ENCODE results near the gene ERBIN. TPM values are rescaled to one million over a fixed set of nuclear protein-coding genes. Genes with fewer than 3 reads are reported as not detected.
"Not testable (repeated sequence)": the region's sequence is repeated elsewhere in the genome, so short reads cannot be mapped to it uniquely, and the experiment has no call there.

The ERBIN gene
- total RNA-seq, 1 donor, result 146 TPM

- no peaks in the 10 kb centered on the region for H3K27me3 ChIP-seq (ENCODE audit: insufficient read depth, low read length)
- H3K4me1 ChIP-seq (ENCODE audit: insufficient read depth, low read length), result peaks cover 21% of the 10 kb centered on the region
- H3K9me3 ChIP-seq (ENCODE audit: low read depth, low read length), result no peaks in the 10 kb centered on the region
- H3K4me3 ChIP-seq (ENCODE audit: low read length), result no peak overlapping the region
These were observed 41.1 kb downstream of the ERBIN start for GRCh38 chr5:65967288-65968066.

DNA sequence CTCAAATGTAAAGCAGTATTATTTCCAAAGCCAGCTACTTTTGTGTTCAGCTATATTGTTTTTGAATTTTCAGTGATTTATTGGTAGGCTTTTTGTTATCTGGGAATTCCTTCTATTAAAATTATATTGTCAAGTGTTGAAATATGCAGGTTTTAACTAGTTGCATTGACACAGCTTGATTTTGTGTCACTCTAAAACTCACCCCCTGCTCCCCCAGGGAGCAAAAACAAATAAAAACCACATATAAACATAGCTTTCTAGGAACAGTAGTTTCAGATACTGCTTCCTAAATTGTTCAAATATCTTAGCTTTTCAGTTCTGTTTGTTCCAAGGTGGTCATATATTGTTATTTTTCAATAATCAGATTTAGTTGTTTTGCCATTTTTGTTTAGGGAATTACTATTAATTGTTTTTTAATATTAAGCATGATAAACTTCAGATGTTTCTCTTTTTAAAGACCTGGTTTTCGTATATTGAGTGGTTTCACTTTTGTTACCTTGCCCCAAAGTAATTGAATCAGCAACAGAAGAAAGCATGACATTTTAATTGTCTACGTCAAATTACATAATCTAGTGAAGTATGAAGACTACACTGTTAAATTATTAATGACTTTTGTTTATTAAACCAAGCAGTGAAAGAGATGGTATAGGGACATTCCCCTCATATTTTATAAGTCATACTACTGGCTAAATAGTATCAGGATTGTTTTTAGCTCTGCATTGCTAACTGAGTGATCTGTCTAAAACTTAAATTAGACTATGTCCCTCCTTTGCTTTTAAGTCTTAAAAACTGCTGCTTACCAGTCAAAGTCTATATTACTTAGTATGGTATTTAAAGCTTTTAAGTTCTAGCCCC lies 43.4 kb downstream of the ERBIN start:
- H3K4me1 ChIP-seq (ENCODE audit: insufficient read depth, low read length), result peaks cover 24% of the 10 kb centered on the region
- no peaks in the 10 kb centered on the region for H3K27me3 ChIP-seq (ENCODE audit: insufficient read depth, low read length)
- H3K9me3 ChIP-seq (ENCODE audit: low read depth, low read length), result no peaks in the 10 kb centered on the region
- H3K4me3 ChIP-seq (ENCODE audit: low read length), result no peak overlapping the region

DNA sequence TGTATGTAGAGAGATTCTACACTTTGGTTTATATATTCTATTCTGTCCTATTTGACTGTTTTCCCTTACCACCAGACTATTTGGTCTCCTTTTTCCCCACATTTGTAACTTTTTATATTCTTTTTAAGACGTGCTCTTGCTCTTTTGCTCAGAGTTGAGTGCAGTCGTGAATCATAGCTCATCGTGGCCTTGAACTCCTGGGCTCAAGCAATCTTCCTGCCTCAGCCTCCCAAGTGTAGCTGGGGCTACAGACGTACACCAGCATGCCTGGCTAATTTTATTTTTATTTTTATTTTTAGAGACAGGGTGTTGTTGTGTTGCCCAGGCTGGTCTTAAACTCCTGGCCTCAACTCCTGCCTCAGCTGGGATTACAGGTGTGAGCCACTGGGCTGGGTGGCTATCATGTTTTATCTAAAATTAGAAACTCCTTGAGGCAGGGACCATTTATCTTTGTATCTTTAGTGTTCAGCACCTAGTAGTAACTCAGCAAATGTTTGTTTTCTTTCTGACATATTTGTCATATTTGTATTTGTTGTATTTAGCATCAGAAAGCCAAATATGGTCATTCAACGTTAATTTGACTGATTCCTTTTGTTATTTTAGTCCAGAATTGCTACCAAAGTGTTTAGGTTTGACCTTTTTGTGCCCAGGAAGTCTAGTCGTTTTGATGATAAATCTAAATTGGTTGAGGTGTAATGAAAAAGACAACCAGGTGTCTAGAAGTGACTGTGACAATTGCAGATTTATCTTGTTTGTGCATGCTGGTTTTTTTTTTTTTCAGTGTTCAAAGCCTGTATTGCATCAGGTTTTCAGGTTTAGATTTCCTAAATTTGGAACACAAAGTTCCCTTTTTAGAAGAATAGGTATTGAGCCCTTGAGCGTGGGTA lies 44.3 kb downstream of the ERBIN start:
- H3K4me3 ChIP-seq (ENCODE audit: low read length), result no peak overlapping the region
- no peaks in the 10 kb centered on the region for H3K27me3 ChIP-seq (ENCODE audit: insufficient read depth, low read length)
- peaks cover 24% of the 10 kb centered on the region for H3K4me1 ChIP-seq (ENCODE audit: insufficient read depth, low read length)
- no peaks in the 10 kb centered on the region for H3K9me3 ChIP-seq (ENCODE audit: low read depth, low read length)

- Histone ChIP-seq H3K4me1 (ENCODE audit: insufficient read depth, low read length) (peaks cover 24% of the 10 kb centered on the region), H3K4me3 (ENCODE audit: low read length) (no peak overlapping the region), H3K27me3 (ENCODE audit: insufficient read depth, low read length) (no peaks in the 10 kb centered on the region), H3K9me3 (ENCODE audit: low read depth, low read length) (no peaks in the 10 kb centered on the region)
These were observed 45.3 kb downstream of the ERBIN start for GRCh38 chr5:65971643-65972042.

- not testable (repeated sequence) for H3K9me3 ChIP-seq (ENCODE audit: low read depth, low read length); H3K27me3 ChIP-seq (ENCODE audit: insufficient read depth, low read length); H3K4me3 ChIP-seq (ENCODE audit: low read length)
- H3K4me1 ChIP-seq (ENCODE audit: insufficient read depth, low read length), result peaks cover 21% of the 10 kb centered on the region
These were observed 46.5 kb downstream of the ERBIN start for GRCh38 chr5:65972896-65973295.

DNA sequence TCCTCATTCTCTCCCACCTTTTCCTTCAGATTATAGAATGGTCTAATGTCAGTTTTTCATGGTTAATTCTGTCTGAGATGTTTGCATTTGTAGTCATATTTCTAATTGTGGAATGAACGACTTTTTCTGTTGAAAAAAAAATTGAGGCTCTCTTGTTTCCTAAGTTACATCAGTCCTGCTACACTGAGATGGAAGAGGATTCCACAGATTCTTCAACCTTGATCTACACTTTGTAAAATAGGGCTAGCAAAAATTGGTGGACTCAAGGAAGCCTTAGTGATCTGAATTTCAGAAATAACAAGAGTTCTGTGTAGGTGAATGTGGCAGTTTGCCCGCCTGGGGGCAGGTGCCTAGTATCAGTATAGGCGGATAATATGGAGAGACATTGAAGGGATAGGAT lies 51.9 kb downstream of the ERBIN start:
- H3K27me3 ChIP-seq (ENCODE audit: insufficient read depth, low read length), result no peaks in the 10 kb centered on the region
- peaks cover 6% of the 10 kb centered on the region for H3K4me1 ChIP-seq (ENCODE audit: insufficient read depth, low read length)
- no peaks in the 10 kb centered on the region for H3K9me3 ChIP-seq (ENCODE audit: low read depth, low read length)
- no peak overlapping the region for H3K4me3 ChIP-seq (ENCODE audit: low read length)

DNA sequence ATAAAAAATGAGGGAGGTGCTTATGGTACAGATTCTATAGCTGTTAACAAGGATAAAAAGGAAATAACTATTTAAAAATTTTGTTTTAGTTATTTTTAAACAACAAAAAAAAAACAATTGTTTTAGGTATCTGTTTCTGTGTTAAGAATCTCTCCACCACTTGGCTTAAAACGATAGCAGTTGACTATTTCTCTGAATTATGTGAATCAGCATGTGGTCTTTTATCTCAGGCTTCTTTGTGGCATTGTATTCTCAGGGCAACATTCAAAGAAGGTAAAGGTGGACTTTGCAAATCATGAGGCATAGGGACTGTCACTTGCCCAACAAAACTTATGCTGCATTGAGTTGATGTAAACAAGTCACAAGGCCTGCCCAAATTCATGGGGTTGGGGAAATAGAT lies 55.2 kb downstream of the ERBIN start:
- Histone ChIP-seq H3K9me3 (ENCODE audit: low read depth, low read length) (no peaks in the 10 kb centered on the region), H3K4me3 (ENCODE audit: low read length) (no peak overlapping the region), H3K27me3 (ENCODE audit: insufficient read depth, low read length) (no peaks in the 10 kb centered on the region), H3K4me1 (ENCODE audit: insufficient read depth, low read length) (peaks cover 9% of the 10 kb centered on the region)

GRCh38 chr5:65981969-65982619 lies 55.7 kb downstream of the ERBIN start:
- Histone ChIP-seq H3K4me1 (ENCODE audit: insufficient read depth, low read length) (peaks cover 9% of the 10 kb centered on the region), H3K4me3 (ENCODE audit: low read length) (no peak overlapping the region), H3K9me3 (ENCODE audit: low read depth, low read length) (no peaks in the 10 kb centered on the region), H3K27me3 (ENCODE audit: insufficient read depth, low read length) (no peaks in the 10 kb centered on the region)

DNA sequence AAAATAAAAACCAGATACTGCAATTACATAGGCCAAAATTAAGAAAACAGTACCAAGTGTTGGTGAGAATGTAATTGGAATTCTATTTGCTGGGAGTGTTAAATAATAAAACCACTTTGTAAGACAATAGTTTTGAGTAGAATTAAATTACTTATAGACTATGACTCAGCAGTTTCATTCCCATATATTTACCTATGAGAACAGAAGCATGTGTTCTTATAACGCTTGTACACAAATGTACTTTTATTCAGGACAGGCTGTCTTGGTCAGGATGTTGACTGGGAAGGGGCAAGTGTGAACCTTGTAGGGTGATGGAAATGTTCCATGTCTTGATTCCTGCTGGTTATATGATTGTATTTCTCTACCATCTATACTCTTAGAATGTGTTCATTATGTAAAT lies 56.3 kb downstream of the ERBIN start:
- H3K9me3 ChIP-seq (ENCODE audit: low read depth, low read length), result no peaks in the 10 kb centered on the region
- H3K4me1 ChIP-seq (ENCODE audit: insufficient read depth, low read length), result peaks cover 9% of the 10 kb centered on the region
- H3K27me3 ChIP-seq (ENCODE audit: insufficient read depth, low read length), result no peaks in the 10 kb centered on the region
- H3K4me3 ChIP-seq (ENCODE audit: low read length), result no peak overlapping the region

- Histone ChIP-seq H3K4me3 (ENCODE audit: low read length) (no peak overlapping the region), H3K9me3 (ENCODE audit: low read depth, low read length) (no peaks in the 10 kb centered on the region), H3K4me1 (ENCODE audit: insufficient read depth, low read length) (peaks cover 6% of the 10 kb centered on the region), H3K27me3 (ENCODE audit: insufficient read depth, low read length) (no peaks in the 10 kb centered on the region)
These were observed 57.9 kb downstream of the ERBIN start for GRCh38 chr5:65984098-65984885.

DNA sequence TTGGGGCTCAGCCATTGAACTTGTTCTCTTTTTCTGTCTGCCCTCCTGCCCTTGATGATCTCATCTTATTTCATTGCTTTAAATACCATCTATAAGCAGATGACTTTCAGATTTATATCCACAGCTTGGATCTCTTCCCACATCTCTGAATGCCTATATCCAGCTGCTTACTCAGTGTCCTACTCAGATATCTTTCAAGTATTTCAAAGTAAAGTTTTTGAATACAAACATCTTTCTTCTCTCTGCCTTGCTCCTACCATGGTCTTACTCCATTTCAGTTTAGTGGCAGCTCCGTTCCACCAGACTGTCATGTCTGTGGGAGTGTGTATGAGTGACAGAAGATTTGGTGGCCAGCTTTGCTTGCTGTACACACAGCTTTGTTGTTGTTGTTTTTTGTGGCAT lies 59.7 kb downstream of the ERBIN start:
- Histone ChIP-seq H3K9me3 (ENCODE audit: low read depth, low read length) (no peaks in the 10 kb centered on the region), H3K4me3 (ENCODE audit: low read length) (no peak overlapping the region), H3K4me1 (ENCODE audit: insufficient read depth, low read length) (peaks cover 6% of the 10 kb centered on the region), H3K27me3 (ENCODE audit: insufficient read depth, low read length) (no peaks in the 10 kb centered on the region)

DNA sequence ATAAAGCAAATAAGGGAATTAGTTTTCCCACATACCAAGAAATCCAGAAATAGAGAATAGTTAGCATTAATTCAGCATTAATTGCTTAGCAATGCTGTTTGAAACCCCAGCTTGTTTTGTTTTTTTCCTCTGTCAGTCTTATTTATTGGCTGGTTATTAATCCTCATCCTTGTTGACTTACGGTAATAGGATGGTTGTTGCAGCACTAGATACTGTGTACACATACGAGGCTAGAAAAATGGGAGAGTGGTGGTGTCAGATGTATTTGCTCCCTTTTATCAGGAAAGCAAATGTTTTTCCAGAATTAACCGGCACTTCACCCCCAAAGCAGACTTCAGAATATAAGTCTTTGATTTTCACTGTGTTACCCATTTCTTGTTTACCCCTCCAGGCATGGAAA lies 60.4 kb downstream of the ERBIN start:
- Histone ChIP-seq H3K4me3 (ENCODE audit: low read length) (no peak overlapping the region), H3K4me1 (ENCODE audit: insufficient read depth, low read length) (peaks cover 6% of the 10 kb centered on the region), H3K27me3 (ENCODE audit: insufficient read depth, low read length) (no peaks in the 10 kb centered on the region), H3K9me3 (ENCODE audit: low read depth, low read length) (no peaks in the 10 kb centered on the region)

DNA sequence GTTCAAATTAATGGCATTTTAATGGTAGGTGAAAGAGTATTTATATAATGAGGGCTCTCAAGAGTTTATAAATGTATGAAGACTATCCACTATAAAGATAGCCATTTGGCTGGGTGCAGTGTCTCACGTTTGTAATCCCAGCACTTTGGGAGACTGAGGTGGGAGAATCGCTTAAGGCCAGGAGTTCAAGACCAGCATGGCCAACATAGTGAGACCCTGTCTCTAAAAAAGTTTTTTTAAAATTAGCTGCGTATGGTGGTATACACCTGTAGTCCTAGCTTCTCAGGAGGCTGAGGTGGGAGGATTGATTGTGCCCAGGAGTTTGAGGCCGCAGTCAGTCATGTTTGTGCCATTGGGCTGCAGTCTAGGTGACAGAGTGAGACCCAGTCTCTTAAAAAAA lies 61.6 kb downstream of the ERBIN start:
- no peaks in the 10 kb centered on the region for H3K27me3 ChIP-seq (ENCODE audit: insufficient read depth, low read length)
- H3K9me3 ChIP-seq (ENCODE audit: low read depth, low read length), result no peaks in the 10 kb centered on the region
- no peak overlapping the region for H3K4me3 ChIP-seq (ENCODE audit: low read length)
- peaks cover 6% of the 10 kb centered on the region for H3K4me1 ChIP-seq (ENCODE audit: insufficient read depth, low read length)

DNA sequence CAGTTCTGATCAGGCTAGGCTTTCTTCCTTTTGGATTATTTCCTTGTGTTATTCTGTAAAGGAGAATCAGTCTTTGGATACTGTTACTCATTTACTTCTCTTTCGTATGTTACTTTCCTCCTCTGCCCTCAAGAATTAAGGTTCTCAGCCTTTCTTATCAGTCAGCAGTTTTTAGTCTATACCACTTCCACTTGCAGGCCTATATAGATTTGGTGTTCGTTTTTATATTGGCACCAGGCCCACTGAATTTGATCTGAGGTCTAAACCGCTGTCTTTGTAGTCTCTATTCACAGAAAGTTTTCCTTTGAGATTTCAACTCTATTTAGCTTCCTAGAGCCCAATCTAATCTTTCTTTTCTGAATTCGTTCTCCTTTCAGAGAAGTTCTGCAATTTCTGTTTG lies 62.8 kb downstream of the ERBIN start:
- Histone ChIP-seq H3K4me3 (ENCODE audit: low read length) (no peak overlapping the region), H3K9me3 (ENCODE audit: low read depth, low read length) (no peaks in the 10 kb centered on the region), H3K4me1 (ENCODE audit: insufficient read depth, low read length) (peaks cover 5% of the 10 kb centered on the region), H3K27me3 (ENCODE audit: insufficient read depth, low read length) (no peaks in the 10 kb centered on the region)

Measured in mononuclear cell (primary cell).